Esophagus squamous epithelium (tissue), 5 donors: ENCODE results near the gene ERCC1. TPM values are rescaled to one million over a fixed set of nuclear protein-coding genes. Genes with fewer than 3 reads are reported as not detected.
"Not testable (repeated sequence)": the region's sequence is repeated elsewhere in the genome, so short reads cannot be mapped to it uniquely, and the experiment has no call there.

Source experiments
- DNase-seq: peaks from one replicate; lab custom pipeline; 2025; lab: John Stamatoyannopoulos, UW
- H3K27ac ChIP-seq, 4 donors: fragments of 200-600 bp; sonication (generic); one replicate each; pipeline ENCODE4 v1.5.1; 2016 to 2019; ENCODE audit warnings: mild to moderate bottlenecking in 1 of 4
- H3K27me3 ChIP-seq, 4 donors: fragments of 200-600 bp; sonication (generic); 1 replicate in 3 of 4; 2 replicates in 1 of 4; pipeline versions ENCODE4 v1.5.1 to v1.6.0; 2017 to 2021; ENCODE audit warnings: antibody characterized with exemption in 1 of 4
- H3K36me3 ChIP-seq, 3 donors: fragments of 200-600 bp; sonication (generic); one replicate each; pipeline ENCODE4 v1.5.1; 2016 to 2019
- H3K4me1 ChIP-seq, 3 donors: fragments of 200-600 bp; sonication (generic); one replicate each; pipeline ENCODE4 v1.5.1; 2017 to 2019
- H3K4me3 ChIP-seq, 4 donors: fragments of 200-600 bp; sonication (generic); 1 replicate in 3 of 4; 2 replicates in 1 of 4; pipeline ENCODE4 v1.5.1; 2016 to 2019; ENCODE audit warnings: mild to moderate bottlenecking in 2 of 4, moderate library complexity in 1 of 4
- H3K9me3 ChIP-seq, 3 donors: fragments of 200-600 bp; sonication (generic); one replicate each; pipeline ENCODE4 v1.5.1; 2016 to 2019
- POLR2A ChIP-seq, 4 donors: fragments of 450-650 bp; IDR thresholded peaks; one replicate each; pipeline ENCODE4 v1.6.1; 2017; ENCODE audit warnings: antibody characterized with exemption in 4 of 4, mild to moderate bottlenecking in 4 of 4, moderate library complexity in 3 of 4
- WGBS, 2 donors: methylation state at CpG; one replicate each; pipeline ENCODE4 v1.1.5; 2018; 5-methylcytosine and 5-hydroxymethylcytosine counted together
- intact Hi-C: fragments of 100-400 bp; cut with DNase I; formaldehyde crosslinking; loops from one replicate; pipeline ENCODE4 v1.15.0; 2022
- total RNA-seq, 4 donors: library from RNA; depleted of rRNA; stranded (reverse); fragments of >200 nt; gene quantifications; one replicate each; pipeline ENCODE4 v1.1.0, GENCODE V29; 2016
- TF ChIP-seq, protein P1 (sequence below), 6 experiments: fragments of 450-650 bp in 4 of 6; fragments of 200-600 bp in 2 of 6; sonication (generic) in 2 of 6; IDR thresholded peaks; one replicate each; pipeline ENCODE4 v1.5.1; 2016 to 2019; ENCODE audit warnings: antibody characterized with exemption in 6 of 6, mild to moderate bottlenecking in 4 of 6, moderate library complexity in 4 of 6
- donor health status: DM: yes; HTN: yes; CAD: no.

The ERCC1 gene
- total RNA-seq, 4 donors from 2014 or later: 27.7 to 80.9 (median 48.5) TPM

DNA sequence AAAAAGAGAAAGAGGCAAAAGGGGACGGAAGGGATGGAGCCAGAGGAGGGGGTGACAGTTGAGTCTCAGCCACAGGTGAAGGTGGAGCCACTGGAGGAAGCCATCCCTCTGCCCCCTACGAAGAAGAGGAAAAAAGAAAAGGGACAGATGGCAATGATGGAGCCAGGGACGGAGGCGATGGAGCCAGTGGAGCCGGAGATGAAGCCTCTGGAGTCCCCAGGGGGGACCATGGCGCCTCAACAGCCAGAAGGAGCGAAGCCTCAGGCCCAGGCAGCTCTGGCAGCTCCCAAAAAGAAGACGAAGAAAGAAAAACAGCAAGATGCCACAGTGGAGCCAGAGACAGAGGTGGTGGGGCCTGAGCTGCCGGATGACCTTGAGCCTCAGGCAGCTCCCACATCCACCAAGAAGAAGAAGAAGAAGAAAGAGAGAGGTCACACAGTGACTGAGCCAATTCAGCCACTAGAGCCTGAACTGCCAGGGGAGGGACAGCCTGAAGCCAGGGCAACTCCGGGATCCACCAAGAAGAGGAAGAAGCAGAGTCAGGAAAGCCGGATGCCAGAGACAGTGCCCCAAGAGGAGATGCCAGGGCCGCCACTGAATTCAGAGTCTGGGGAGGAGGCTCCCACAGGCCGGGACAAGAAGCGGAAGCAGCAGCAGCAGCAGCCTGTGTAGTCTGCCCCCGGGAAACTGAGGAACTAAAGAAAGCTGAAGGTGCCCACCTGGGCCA, 14.7 kb downstream of the ERCC1 start:
- WGBS, 2 donors: 73 to 82% methylated on average over 14 to 15 of the region's 15 CpGs
- Histone ChIP-seq H3K4me1 (peaks cover 12 to 41% (median 14%) of the 10 kb centered on the region in 3 donors), H3K27me3 (peaks cover 0 to 12% (median 2%) of the 10 kb centered on the region in 4 donors), H3K27ac (no peak overlapping the region), H3K4me3 (no peak overlapping the region), H3K36me3 (peaks cover 0 to 52% (median 11%) of the 10 kb centered on the region in 3 donors), H3K9me3 (no peaks in the 10 kb centered on the region)
- TF ChIP-seq, protein P1, sequence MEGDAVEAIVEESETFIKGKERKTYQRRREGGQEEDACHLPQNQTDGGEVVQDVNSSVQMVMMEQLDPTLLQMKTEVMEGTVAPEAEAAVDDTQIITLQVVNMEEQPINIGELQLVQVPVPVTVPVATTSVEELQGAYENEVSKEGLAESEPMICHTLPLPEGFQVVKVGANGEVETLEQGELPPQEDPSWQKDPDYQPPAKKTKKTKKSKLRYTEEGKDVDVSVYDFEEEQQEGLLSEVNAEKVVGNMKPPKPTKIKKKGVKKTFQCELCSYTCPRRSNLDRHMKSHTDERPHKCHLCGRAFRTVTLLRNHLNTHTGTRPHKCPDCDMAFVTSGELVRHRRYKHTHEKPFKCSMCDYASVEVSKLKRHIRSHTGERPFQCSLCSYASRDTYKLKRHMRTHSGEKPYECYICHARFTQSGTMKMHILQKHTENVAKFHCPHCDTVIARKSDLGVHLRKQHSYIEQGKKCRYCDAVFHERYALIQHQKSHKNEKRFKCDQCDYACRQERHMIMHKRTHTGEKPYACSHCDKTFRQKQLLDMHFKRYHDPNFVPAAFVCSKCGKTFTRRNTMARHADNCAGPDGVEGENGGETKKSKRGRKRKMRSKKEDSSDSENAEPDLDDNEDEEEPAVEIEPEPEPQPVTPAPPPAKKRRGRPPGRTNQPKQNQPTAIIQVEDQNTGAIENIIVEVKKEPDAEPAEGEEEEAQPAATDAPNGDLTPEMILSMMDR (IDR thresholded peaks at IDR 0.05): no peak
- no peak for TF ChIP-seq POLR2A (IDR thresholded peaks at IDR 0.05)
- intact Hi-C loops: no loop called here
- DNase-seq: no peak

DNA sequence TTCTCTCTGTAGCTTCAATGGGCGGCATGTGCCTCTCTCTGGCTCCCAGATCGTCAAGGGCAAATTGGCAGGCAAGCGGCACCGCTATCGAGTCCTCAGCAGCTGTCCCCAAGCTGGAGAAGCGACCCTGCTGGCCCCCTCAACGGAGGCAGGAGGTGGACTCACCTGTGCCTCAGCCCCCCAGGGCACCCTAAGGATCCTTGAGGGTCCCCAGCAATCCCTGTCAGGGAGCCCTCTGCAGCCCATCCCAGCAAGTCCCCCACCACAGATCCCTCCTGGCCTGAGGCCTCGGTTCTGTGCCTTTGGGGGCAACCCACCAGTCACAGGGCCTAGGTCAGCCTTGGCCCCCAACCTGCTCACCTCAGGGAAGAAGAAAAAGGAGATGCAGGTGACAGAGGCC, 15.6 kb downstream of the ERCC1 start:
- WGBS, 2 donors: 57% methylated on average over 2 of the region's 8 CpGs; no CpG with 5 or more reads in 1 of the 2 donors
- TF ChIP-seq, protein P1 (IDR thresholded peaks at IDR 0.05): no peak
- no peak for TF ChIP-seq POLR2A (IDR thresholded peaks at IDR 0.05)
- H3K36me3 ChIP-seq: peaks cover 0 to 44% (median 3%) of the 10 kb centered on the region in 3 donors

GRCh38 chr19:45407585-45407984, 16.1 kb downstream of the ERCC1 start:
- H3K4me3 ChIP-seq: peak overlapping the region in 1 of 4 donors; percentile 66
- H3K27ac ChIP-seq, intact Hi-C loops, DNase-seq, H3K9me3 ChIP-seq: not testable (repeated sequence)
- WGBS, 2 donors: 57 to 72% methylated on average over 4 to 5 of the region's 5 CpGs
- H3K27me3 ChIP-seq: peaks cover 0 to 26% (median 2%) of the 10 kb centered on the region in 4 donors
- peaks cover 0 to 38% (median 0%) of the 10 kb centered on the region in 3 donors for H3K36me3 ChIP-seq
- H3K4me1 ChIP-seq: peaks cover 12 to 55% (median 14%) of the 10 kb centered on the region in 3 donors

More for the DNA sequence above, 15.6 kb downstream of the ERCC1 start:
- Histone ChIP-seq H3K4me1 (peaks cover 12 to 50% (median 14%) of the 10 kb centered on the region in 3 donors), H3K4me3 (no peak overlapping the region), H3K27me3 (peaks cover 0 to 20% (median 2%) of the 10 kb centered on the region in 4 donors), H3K9me3 (no peaks in the 10 kb centered on the region), H3K27ac (no peak overlapping the region)
- no peak for DNase-seq
- intact Hi-C loops: no loop called here

GRCh38 chr19:45407091-45407375, 16.7 kb downstream of the ERCC1 start:
- H3K9me3 ChIP-seq: no peaks in the 10 kb centered on the region
- TF ChIP-seq POLR2A (IDR thresholded peaks at IDR 0.05): no peak
- TF ChIP-seq, protein P1 (IDR thresholded peaks at IDR 0.05): no peak
- peak overlapping the region; percentile 56 to 81 (median 69) for H3K4me3 ChIP-seq
- H3K27me3 ChIP-seq: peaks cover 0 to 29% (median 2%) of the 10 kb centered on the region in 4 donors
- H3K4me1 ChIP-seq: peaks cover 12 to 61% (median 14%) of the 10 kb centered on the region in 3 donors
- intact Hi-C loops: no loop called here
- WGBS, 2 donors: 0 to 3% methylated on average over 6 to 7 of the region's 10 CpGs
- peak overlapping the region in 3 of 4 donors; percentile 91 to 100 (median 96) for H3K27ac ChIP-seq
- no peak for DNase-seq
- H3K36me3 ChIP-seq: peaks cover 0 to 33% (median 0%) of the 10 kb centered on the region in 3 donors

GRCh38 chr19:45406226-45407090, 17.3 kb downstream of the ERCC1 start, which contains the start of gene POLR1G:
Gene POLR1G (plus strand): TSS chr19:45406644. CDS start chr19:45406697, 53 bp downstream.
- Histone ChIP-seq H3K9me3 (no peaks in the 10 kb centered on the region), H3K27ac (peak within 1 kb of the TSS; percentile 91 to 100 (median 94)), H3K27me3 (peaks cover 0 to 29% (median 2%) of the 10 kb centered on the region in 4 donors), H3K4me1 (peaks cover 12 to 66% (median 14%) of the 10 kb centered on the region in 3 donors), H3K4me3 (peak within 1 kb of the TSS; percentile 56 to 81 (median 69)), H3K36me3 (peaks cover 0 to 31% (median 0%) of the 10 kb centered on the region in 3 donors)
- DNase-seq: no peak
- intact Hi-C loops: no loop called here
- TF ChIP-seq POLR2A (IDR thresholded peaks at IDR 0.05): peak in 1 of 4 donors; percentile 24
- TF ChIP-seq, protein P1 (IDR thresholded peaks at IDR 0.05): peak in 2 of 6 experiments; percentile 9 to 49
- 0 to 1% methylated on average over 35 to 45 of the region's 51 CpGs for WGBS, 2 donors
